A549 treated with Hydrocortisone at 1 μM for 4 hours (cell line): ENCODE data around the gene DPEP2. TPM values are rescaled to one million over a fixed set of nuclear protein-coding genes. Genes with fewer than 3 reads are reported as not detected.

Source experiments
- total RNA-seq: library from RNA; stranded (reverse); fragments of 200-300 nt; extraction: Qiagen RNA extraction; gene quantifications from 5 replicates; pipeline ENCODE4 v1.2.3, GENCODE V29; 2022

The DPEP2 gene
- not detected in 5 replicates for total RNA-seq

GRCh38 chr16:67998779-67999688 is at the start of gene DPEP2:
Gene DPEP2, minus strand, starts transcription at chr16:67999484. Its CDS starts 6,272 bp downstream, at chr16:67993212.

GRCh38 chr16:68022728-68023537 is 23.6 kb upstream of the DPEP2 start, which contains the start of the genes DDX28 and DUS2:
Gene DDX28, minus strand, starts transcription at chr16:68023232. Its CDS starts 30 bp downstream, at chr16:68023202.
Gene DUS2, plus strand, starts transcription at chr16:68023284. Its CDS starts 14,740 bp downstream, at chr16:68038024.

GRCh38 chr16:68015681-68016080 is 16.4 kb upstream of the DPEP2 start, which contains the start of gene DPEP2NB:
Gene DPEP2NB, minus strand, starts transcription at chr16:68015911. Its CDS starts 141 bp downstream, at chr16:68015770.

GRCh38 chr16:67979955-67980678 is 19.2 kb downstream of the DPEP2 start, which contains the start of gene DPEP3:
Gene DPEP3, minus strand, starts transcription at chr16:67980499. Its CDS starts 119 bp downstream, at chr16:67980380.

GRCh38 chr16:67968400-67969253 is 30.7 kb downstream of the DPEP2 start, which contains the start of gene SLC12A4:
Gene SLC12A4, minus strand, starts transcription at chr16:67968637. Its CDS starts 84 bp downstream, at chr16:67968553.

GRCh38 chr16:67943619-67944504 is 55.4 kb downstream of the DPEP2 start, which contains the start of gene LCAT:
Gene LCAT, minus strand, starts transcription at chr16:67944120. Its CDS starts 19 bp downstream, at chr16:67944101.

Other genes starting within 250 kb of the DPEP2 start
- gene RANBP10, start 192.9 kb downstream of the DPEP2 start, total RNA-seq, result 8.2 to 9.6 TPM (median 8.8 TPM) in 5 replicates
- gene TSNAXIP1, start 192.6 kb downstream of the DPEP2 start, total RNA-seq, result 0.31 to 0.78 TPM (median 0.48 TPM) in 5 replicates
- gene THAP11, start 157.2 kb downstream of the DPEP2 start, total RNA-seq, result 30.7 to 42.9 TPM (median 39.1 TPM) in 5 replicates
- gene NUTF2, start 152.6 kb downstream of the DPEP2 start, total RNA-seq, result 230 to 249 TPM (median 238 TPM) in 5 replicates
- gene CENPT, start 151.8 kb downstream of the DPEP2 start, total RNA-seq, result 24.3 to 27.5 TPM (median 26.6 TPM) in 5 replicates
- gene EDC4, start 126.4 kb downstream of the DPEP2 start, total RNA-seq, result 55.4 to 57.6 TPM (median 56.0 TPM) in 5 replicates
- 0.17 to 0.32 TPM (median 0.23 TPM) in 3 of 5 replicates, not detected in the others for gene NRN1L, start 114.6 kb downstream of the DPEP2 start, total RNA-seq
- gene PSKH1, start 106.2 kb downstream of the DPEP2 start, total RNA-seq, result 13.2 to 16.0 TPM (median 14.7 TPM) in 5 replicates
- 1.1 to 2.0 TPM (median 1.5 TPM) in 5 replicates for gene CTRL, start 67.6 kb downstream of the DPEP2 start, total RNA-seq
- gene PSMB10, start 62.6 kb downstream of the DPEP2 start, total RNA-seq, result 35.7 to 57.9 TPM (median 49.6 TPM) in 5 replicates
- gene LCAT, start 55.4 kb downstream of the DPEP2 start, total RNA-seq, result 8.2 to 13.3 TPM (median 11.3 TPM) in 5 replicates
- 26.4 to 33.2 TPM (median 30.0 TPM) in 5 replicates for gene SLC12A4, start 30.8 kb downstream of the DPEP2 start, total RNA-seq
- gene DPEP3, start 19.0 kb downstream of the DPEP2 start, total RNA-seq, result not detected in 5 replicates
- gene DPEP2NB, start 16.4 kb upstream of the DPEP2 start, total RNA-seq, result not detected in 5 replicates
- 18.4 to 21.0 TPM (median 20.7 TPM) in 5 replicates for gene DDX28, start 23.7 kb upstream of the DPEP2 start, total RNA-seq
- 16.6 to 18.5 TPM (median 17.3 TPM) in 5 replicates for gene DUS2, start 23.8 kb upstream of the DPEP2 start, total RNA-seq
- 12.8 to 16.1 TPM (median 14.0 TPM) in 5 replicates for gene NFATC3, start 85.9 kb upstream of the DPEP2 start, total RNA-seq
- 0.08 to 0.22 TPM (median 0.09 TPM) in 5 replicates for gene ESRP2, start 236.6 kb upstream of the DPEP2 start, total RNA-seq
- 13.3 to 17.0 TPM (median 16.0 TPM) in 5 replicates for gene PLA2G15, start 245.9 kb upstream of the DPEP2 start, total RNA-seq